K562 (cell line): ENCODE results near the gene PACS1. TPM values are rescaled to one million over a fixed set of nuclear protein-coding genes. Genes with fewer than 3 reads are reported as not detected.

ENCODE experiments used
- ARID4B ChIP-seq: sonication (generic); formaldehyde crosslinking; IDR thresholded peaks from 2 replicates; pipeline ENCODE4 v1.8.0; 2022; ENCODE audit warnings: mild to moderate bottlenecking, missing genetic modification reagents
- ATF2 ChIP-seq: sonication (generic); formaldehyde crosslinking; IDR thresholded peaks from 2 replicates; pipeline ENCODE4 v1.8.1; 2022; ENCODE audit warnings: missing genetic modification reagents
- COPS2 ChIP-seq: fragments of 450-650 bp; conservative IDR thresholded peaks from 2 replicates; pipeline ENCODE4 v1.6.1; 2016; ENCODE audit warnings: mild to moderate bottlenecking, moderate library complexity
- ETV6 ChIP-seq, 3 experiments: fragments of 150-350 bp in 1 of 3; sonication (generic) in 1 of 3; formaldehyde crosslinking in 1 of 3; IDR thresholded peaks; 2 replicates each; pipeline versions ENCODE4 v1.6.1 to v1.8.0; 2014 to 2022; ENCODE audit warnings: borderline replicate concordance in 2 of 3, low read depth in 2 of 3, antibody characterized with exemption in 1 of 3, low read length in 1 of 3, mild to moderate bottlenecking in 1 of 3, missing genetic modification reagents in 1 of 3
- HDGF ChIP-seq: fragments of 450-650 bp; IDR thresholded peaks from 2 replicates; pipeline ENCODE4 v1.6.1; 2016
- MYC ChIP-seq, 2 experiments: fragments of 250-450 bp in 1 of 2; sonication (Bioruptor Pico) in 1 of 2; IDR thresholded peaks; 2 replicates each; pipeline versions ENCODE4 v1.5.1 to v1.6.1; 2012 to 2021; ENCODE audit warnings: low read depth in 2 of 2, borderline replicate concordance in 1 of 2, improper control_type of control experiment in 1 of 2, low read length in 1 of 2, mild to moderate bottlenecking in 1 of 2, moderate library complexity in 1 of 2
- NRF1 ChIP-seq, 2 experiments: fragments of 450-650 bp; IDR thresholded peaks in 1 of 2; conservative IDR thresholded peaks in 1 of 2; 2 replicates each; pipeline ENCODE4 v1.6.1; 2014; ENCODE audit warnings: mild to moderate bottlenecking in 2 of 2
- POLR2AphosphoS5 ChIP-seq: IDR thresholded peaks from 2 replicates; pipeline ENCODE4 v1.6.1; 2011; ENCODE audit warnings: mild to moderate bottlenecking, low read depth, low read length, moderate library complexity; ENCODE audit not compliant: control insufficient read depth, insufficient read depth
- RFX1 ChIP-seq: fragments of 450-650 bp; IDR thresholded peaks from 2 replicates; pipeline ENCODE4 v1.6.1; 2016; ENCODE audit warnings: mild to moderate bottlenecking, moderate library complexity
- SETDB1 ChIP-seq: IDR thresholded peaks from one replicate; pipeline ENCODE4 v1.6.1; 2012; ENCODE audit warnings: low read length, control low read depth, inconsistent platforms
- TFAP4 ChIP-seq: sonication (generic); formaldehyde crosslinking; IDR thresholded peaks from 2 replicates; pipeline ENCODE4 v1.8.0; 2022; ENCODE audit warnings: missing genetic modification reagents, mild to moderate bottlenecking, moderate library complexity, borderline replicate concordance
- ZNF175 ChIP-seq: fragments of 200-800 bp; sonication (Bioruptor generic); IDR thresholded peaks from 2 replicates; pipeline ENCODE4 v1.6.1; 2016; ENCODE audit warnings: low read depth, mild to moderate bottlenecking, missing genetic modification characterization, missing compliant biosample characterization
- ZNF184 ChIP-seq: sonication (generic); formaldehyde crosslinking; IDR thresholded peaks from 2 replicates; pipeline ENCODE4 v1.5.0; 2020; ENCODE audit warnings: missing genetic modification reagents
- ZNF449 ChIP-seq: fragments of 250-450 bp; sonication (Bioruptor Pico); IDR thresholded peaks from 2 replicates; pipeline ENCODE4 v1.8.0; 2022; ENCODE audit warnings: moderate library complexity, mild to moderate bottlenecking, inconsistent platforms
- ZNF778 ChIP-seq: fragments of 450-650 bp; formaldehyde crosslinking; IDR thresholded peaks from 2 replicates; pipeline ENCODE4 v1.4.0; 2020; ENCODE audit warnings: mild to moderate bottlenecking, moderate library complexity
- polyA plus RNA-seq, 8 experiments: library from polyadenylated mRNA; depleted of rRNA in 4 of 8; stranded (reverse) in 5 of 8; unstranded in 3 of 8; fragments of >200 nt; fragmentation: Nextera tagmentation in 2 of 8; fragmentation: Illumina TruSeq in 1 of 8; extraction: Ambion mirVana in 2 of 8; extraction: Trizol in 1 of 8; gene quantifications; 2 replicates each; pipeline versions ENCODE4 v1.2.1 to v1.2.3, GENCODE V29; 2011 to 2014; ENCODE audit warnings: inconsistent platforms in 1 of 8, missing spikeins in 1 of 8
- total RNA-seq, 7 experiments: library from RNA; depleted of rRNA in 6 of 7; stranded (reverse); fragments of >200 nt in 6 of 7; fragmentation: Illumina TruSeq in 2 of 7; extraction: Trizol in 2 of 7; gene quantifications; 2 replicates each; pipeline versions ENCODE4 v1.2.1 to v1.2.3, GENCODE V29; 2011 to 2021; ENCODE audit warnings: low replicate concordance in 1 of 7

PACS1 gene
- total and polyA plus RNA-seq, 9 of the 15 experiments (the other 6 are each of a cell fraction or from before 2014, with no cell fraction given), result 0.34 to 28.1 (median 8.5) TPM

GRCh38 chr11:66051766-66052663 lies 18.1 kb upstream of the PACS1 start, which contains the start of gene SF3B2 (continued):
- TF ChIP-seq ZNF449 (no peak), RFX1 (peak; percentile 77), ZNF184 (CRISPR knock-in tag) (peak; percentile 86; the same call in 1 of the 2 replicates), COPS2 (no peak), MYC (IDR thresholded peaks at IDR 0.05; ENCODE audit: low read depth, low read length) (peak; percentile 89), MYC (CRISPR knock-in tag; IDR thresholded peaks at IDR 0.05; ENCODE audit: borderline replicate concordance, low read depth) (no peak; the same call in 1 of the 2 replicates), ATF2 (CRISPR knock-in tag) (no peak), ZNF175 (CRISPR knock-in tag) (no peak), ZNF778 (CRISPR knock-in tag) (no peak), ARID4B (peak; percentile 82), HDGF (no peak), ETV6 (IDR thresholded peaks at IDR 0.05; ENCODE audit: borderline replicate concordance in 1 of 2, low read depth in 2 of 2, low read length in 1 of 2) (peak; percentile 10 to 65; a peak in 2 of 4 replicates), ETV6 (CRISPR knock-in tag; IDR thresholded peaks at IDR 0.05; ENCODE audit: borderline replicate concordance) (no peak), SETDB1 (peak; percentile 80), POLR2AphosphoS5 (peak; percentile 66), TFAP4 (CRISPR knock-in tag) (peak; percentile 90), NRF1 (conservative IDR thresholded peaks at IDR 0.05 in 1 of 2, IDR thresholded peaks at IDR 0.05 in 1 of 2) (peak; percentile 96 to 97)
